ENCODE measurements around the gene ZSCAN2. TPM values are rescaled to one million over a fixed set of nuclear protein-coding genes. Genes with fewer than 3 reads are reported as not detected.

The ZSCAN2 gene
- total and polyA plus RNA-seq, 2 donors: 8.4 to 17.7 TPM

DNA sequence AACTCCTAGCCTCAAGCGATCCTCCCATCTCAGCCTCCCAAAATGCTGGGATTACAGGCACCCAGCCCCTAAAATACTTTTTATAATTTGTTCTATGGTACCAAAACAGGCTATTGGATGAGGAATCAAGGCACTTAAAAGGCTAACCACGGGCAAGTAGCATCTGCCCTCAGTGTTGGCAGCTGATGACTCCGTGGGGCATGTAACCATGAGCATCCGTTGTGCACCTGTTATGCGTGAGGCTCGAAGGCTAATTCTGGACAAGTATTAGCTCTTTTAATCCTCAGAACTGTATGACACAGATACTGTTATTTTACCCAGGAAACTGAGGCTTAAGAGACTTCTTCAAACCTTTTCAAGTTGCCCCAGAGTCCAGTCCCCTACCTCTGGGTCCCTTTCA lies 43.0 kb downstream of the ZSCAN2 start:
- H3K4me3 ChIP-seq (ENCODE audit: low read length in 2 of 2): no peak overlapping the region
- H3K27me3 ChIP-seq (ENCODE audit: control insufficient read depth in 2 of 2, insufficient read depth in 1 of 2, low read length in 1 of 2): no peaks in the 10 kb centered on the region
- no peaks in the 10 kb centered on the region for H3K4me1 ChIP-seq (ENCODE audit: control insufficient read depth in 2 of 2, insufficient read depth in 2 of 2, low read length in 2 of 2)
- H3K9me3 ChIP-seq (ENCODE audit: control insufficient read depth in 2 of 2, insufficient read depth in 1 of 2, low read length in 1 of 2): no peaks in the 10 kb centered on the region
- DNase-seq (ENCODE audit: low read depth in 6 of 9, low spot score in 9 of 9): no peak
- H3K27ac ChIP-seq (ENCODE audit: low read depth in 1 of 2, low read length in 1 of 2): no peak overlapping the region
- H3K36me3 ChIP-seq (ENCODE audit: control insufficient read depth in 2 of 2, insufficient read depth in 2 of 2, low read length in 1 of 2): peaks cover 88 to 89% of the 10 kb centered on the region in 2 donors
- WGBS: 96% methylated on average over 6 of the region's 6 CpGs

DNA sequence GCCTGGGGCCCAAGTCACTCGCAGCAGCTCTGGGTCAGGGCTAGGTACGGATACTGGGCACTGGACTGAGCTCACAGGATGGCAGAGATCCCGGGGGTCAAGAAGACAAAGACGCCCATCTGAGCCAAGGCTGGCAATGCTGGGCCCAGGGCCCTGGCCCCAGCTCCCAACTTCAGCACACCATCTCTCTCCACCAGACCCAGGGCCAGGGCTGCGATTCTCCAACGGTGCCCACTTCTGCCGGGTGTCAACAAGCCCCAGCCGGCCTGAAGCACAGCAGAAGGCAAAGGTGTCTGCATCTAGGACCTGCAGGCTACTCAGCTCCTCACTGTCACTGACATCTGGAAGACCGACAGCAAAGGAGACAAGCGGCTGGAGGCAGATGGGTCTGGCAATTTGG lies 44.7 kb downstream of the ZSCAN2 start:
- no peak for DNase-seq (ENCODE audit: low read depth in 6 of 9, low spot score in 9 of 9)
- H3K36me3 ChIP-seq (ENCODE audit: control insufficient read depth in 2 of 2, insufficient read depth in 2 of 2, low read length in 1 of 2): peaks cover 86 to 87% of the 10 kb centered on the region in 2 donors
- H3K9me3 ChIP-seq (ENCODE audit: control insufficient read depth in 2 of 2, insufficient read depth in 1 of 2, low read length in 1 of 2): no peaks in the 10 kb centered on the region
- no peaks in the 10 kb centered on the region for H3K27me3 ChIP-seq (ENCODE audit: control insufficient read depth in 2 of 2, insufficient read depth in 1 of 2, low read length in 1 of 2)
- no peak overlapping the region for H3K27ac ChIP-seq (ENCODE audit: low read depth in 1 of 2, low read length in 1 of 2)
- H3K4me1 ChIP-seq (ENCODE audit: control insufficient read depth in 2 of 2, insufficient read depth in 2 of 2, low read length in 2 of 2): no peaks in the 10 kb centered on the region
- WGBS: 99% methylated on average over 10 of the region's 10 CpGs
- no peak overlapping the region for H3K4me3 ChIP-seq (ENCODE audit: low read length in 2 of 2)

DNA sequence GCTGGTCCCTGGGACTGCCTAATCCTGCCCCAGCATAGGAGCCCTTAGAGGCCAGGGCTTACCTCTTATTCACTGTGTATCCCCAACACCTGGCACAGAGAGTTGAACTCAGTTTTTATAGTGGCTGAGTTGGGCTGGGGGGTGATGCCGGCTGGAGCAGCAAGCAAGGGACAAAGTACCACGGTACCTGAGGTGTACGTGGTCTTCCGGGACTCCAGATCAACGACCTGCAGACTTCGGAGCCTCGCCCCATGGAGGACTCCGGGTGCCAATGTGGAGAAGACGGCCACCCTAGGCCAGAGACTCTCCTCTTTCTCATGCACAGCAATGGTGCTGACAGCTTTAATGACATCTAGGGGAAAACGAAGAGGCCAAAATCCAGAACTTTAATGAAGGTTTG lies 45.2 kb downstream of the ZSCAN2 start:
- WGBS: 98% methylated on average over 10 of the region's 10 CpGs
- H3K36me3 ChIP-seq (ENCODE audit: control insufficient read depth in 2 of 2, insufficient read depth in 2 of 2, low read length in 1 of 2): peaks cover 84% of the 10 kb centered on the region in 2 donors

DNA sequence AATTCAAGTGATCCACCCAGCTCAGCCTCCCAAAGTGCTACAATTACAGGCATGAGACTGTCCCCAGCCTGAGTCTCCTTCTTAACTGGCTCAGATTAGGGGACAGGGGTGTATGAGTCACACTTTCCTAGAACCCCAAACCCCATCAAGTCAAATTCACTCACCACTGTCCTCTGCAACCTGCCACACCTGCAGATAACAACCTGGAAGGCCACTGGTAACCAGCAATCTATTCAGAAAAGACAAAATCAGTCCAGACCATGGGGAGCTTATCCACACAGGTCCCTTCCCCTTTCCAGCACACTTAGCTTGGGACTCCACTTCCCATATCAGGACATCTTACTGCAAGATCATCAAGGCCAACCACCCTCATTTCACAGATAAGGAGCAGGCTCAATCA lies 46.9 kb downstream of the ZSCAN2 start:
- Histone ChIP-seq H3K4me1 (ENCODE audit: control insufficient read depth in 2 of 2, insufficient read depth in 2 of 2, low read length in 2 of 2) (no peaks in the 10 kb centered on the region), H3K36me3 (ENCODE audit: control insufficient read depth in 2 of 2, insufficient read depth in 2 of 2, low read length in 1 of 2) (peaks cover 79 to 82% of the 10 kb centered on the region in 2 donors), H3K27me3 (ENCODE audit: control insufficient read depth in 2 of 2, insufficient read depth in 1 of 2, low read length in 1 of 2) (no peaks in the 10 kb centered on the region), H3K4me3 (ENCODE audit: low read length in 2 of 2) (no peak overlapping the region), H3K27ac (ENCODE audit: low read depth in 1 of 2, low read length in 1 of 2) (no peak overlapping the region), H3K9me3 (ENCODE audit: control insufficient read depth in 2 of 2, insufficient read depth in 1 of 2, low read length in 1 of 2) (no peaks in the 10 kb centered on the region)
- DNase-seq (ENCODE audit: low read depth in 6 of 9, low spot score in 9 of 9): no peak

More for the DNA sequence above, 45.2 kb downstream of the ZSCAN2 start:
- no peak overlapping the region for H3K27ac ChIP-seq (ENCODE audit: low read depth in 1 of 2, low read length in 1 of 2)
- H3K4me1 ChIP-seq (ENCODE audit: control insufficient read depth in 2 of 2, insufficient read depth in 2 of 2, low read length in 2 of 2): no peaks in the 10 kb centered on the region
- no peak for DNase-seq (ENCODE audit: low read depth in 6 of 9, low spot score in 9 of 9)
- no peaks in the 10 kb centered on the region for H3K9me3 ChIP-seq (ENCODE audit: control insufficient read depth in 2 of 2, insufficient read depth in 1 of 2, low read length in 1 of 2)
- H3K4me3 ChIP-seq (ENCODE audit: low read length in 2 of 2): no peak overlapping the region
- H3K27me3 ChIP-seq (ENCODE audit: control insufficient read depth in 2 of 2, insufficient read depth in 1 of 2, low read length in 1 of 2): no peaks in the 10 kb centered on the region

DNA sequence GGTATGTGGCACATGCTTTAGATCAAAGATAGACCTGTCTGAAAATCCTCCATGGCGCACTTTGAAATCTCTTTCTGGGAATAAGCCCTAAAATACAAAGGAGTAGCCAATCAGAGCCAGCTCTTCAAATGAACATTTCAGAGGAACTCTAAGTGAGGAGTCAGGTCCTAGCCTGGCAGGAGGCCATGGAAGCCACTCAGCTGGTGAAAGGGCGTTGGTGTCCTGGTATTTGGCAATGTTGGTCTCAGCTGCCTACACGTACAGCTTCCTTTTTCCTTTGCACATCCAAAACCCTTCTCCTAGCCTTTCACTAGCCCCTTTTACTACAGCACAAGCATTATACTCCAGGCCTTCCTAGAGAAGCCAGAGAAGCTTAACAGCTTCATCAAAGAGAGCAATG lies 47.7 kb downstream of the ZSCAN2 start:
- Histone ChIP-seq H3K9me3 (ENCODE audit: control insufficient read depth in 2 of 2, insufficient read depth in 1 of 2, low read length in 1 of 2) (no peaks in the 10 kb centered on the region), H3K4me1 (ENCODE audit: control insufficient read depth in 2 of 2, insufficient read depth in 2 of 2, low read length in 2 of 2) (peaks cover 3 to 6% of the 10 kb centered on the region in 2 donors), H3K36me3 (ENCODE audit: control insufficient read depth in 2 of 2, insufficient read depth in 2 of 2, low read length in 1 of 2) (peaks cover 72 to 74% of the 10 kb centered on the region in 2 donors)

GRCh38 chr15:84649706-84650105 lies 48.9 kb downstream of the ZSCAN2 start:
- Histone ChIP-seq H3K27ac (ENCODE audit: low read depth in 1 of 2, low read length in 1 of 2) (no peak overlapping the region), H3K36me3 (ENCODE audit: control insufficient read depth in 2 of 2, insufficient read depth in 2 of 2, low read length in 1 of 2) (peaks cover 61 to 65% of the 10 kb centered on the region in 2 donors), H3K4me1 (ENCODE audit: control insufficient read depth in 2 of 2, insufficient read depth in 2 of 2, low read length in 2 of 2) (peaks cover 5 to 11% of the 10 kb centered on the region in 2 donors), H3K27me3 (ENCODE audit: control insufficient read depth in 2 of 2, insufficient read depth in 1 of 2, low read length in 1 of 2) (no peaks in the 10 kb centered on the region), H3K4me3 (ENCODE audit: low read length in 2 of 2) (no peak overlapping the region), H3K9me3 (ENCODE audit: control insufficient read depth in 2 of 2, insufficient read depth in 1 of 2, low read length in 1 of 2) (no peaks in the 10 kb centered on the region)
- no peak for DNase-seq (ENCODE audit: low read depth in 6 of 9, low spot score in 9 of 9)
- WGBS: 97% methylated on average over 2 of the region's 2 CpGs

More for the DNA sequence above, 47.7 kb downstream of the ZSCAN2 start:
- Histone ChIP-seq H3K27ac (ENCODE audit: low read depth in 1 of 2, low read length in 1 of 2) (no peak overlapping the region), H3K4me3 (ENCODE audit: low read length in 2 of 2) (no peak overlapping the region), H3K27me3 (ENCODE audit: control insufficient read depth in 2 of 2, insufficient read depth in 1 of 2, low read length in 1 of 2) (no peaks in the 10 kb centered on the region)
- DNase-seq (ENCODE audit: low read depth in 6 of 9, low spot score in 9 of 9): no peak
- 96% methylated on average over 3 of the region's 3 CpGs for WGBS

DNA sequence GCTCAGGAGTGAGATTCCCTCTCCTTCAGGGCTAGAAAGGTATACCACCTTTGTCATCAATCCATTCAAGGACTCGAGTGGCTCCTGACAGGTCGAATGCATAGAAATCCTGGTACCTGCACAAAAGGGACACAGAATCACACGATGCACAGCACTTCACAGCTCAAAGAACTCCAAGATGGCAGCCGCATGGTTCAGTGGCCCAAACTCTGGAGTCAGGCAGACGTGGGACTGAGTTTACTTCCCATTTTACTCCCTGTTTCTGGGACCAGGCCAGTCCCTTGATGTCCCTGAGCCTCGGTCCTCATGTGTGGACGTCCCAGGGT lies 52.7 kb downstream of the ZSCAN2 start:
- H3K4me1 ChIP-seq (ENCODE audit: control insufficient read depth in 2 of 2, insufficient read depth in 2 of 2, low read length in 2 of 2): peaks cover 11 to 24% of the 10 kb centered on the region in 2 donors
- DNase-seq (ENCODE audit: low read depth in 6 of 9, low spot score in 9 of 9): no peak
- 25% methylated on average over 7 of the region's 7 CpGs for WGBS

GRCh38 chr15:84653910-84654688 lies 53.3 kb downstream of the ZSCAN2 start, which contains the start of gene WDR73:
Gene WDR73 (minus strand): TSS chr15:84654283. CDS start chr15:84654274, 9 bp downstream.
- Histone ChIP-seq H3K4me3 (ENCODE audit: low read length in 2 of 2) (peak within 1 kb of the TSS; percentile 64 to 94), H3K4me1 (ENCODE audit: control insufficient read depth in 2 of 2, insufficient read depth in 2 of 2, low read length in 2 of 2) (peaks cover 16 to 30% of the 10 kb centered on the region in 2 donors), H3K9me3 (ENCODE audit: control insufficient read depth in 2 of 2, insufficient read depth in 1 of 2, low read length in 1 of 2) (no peaks in the 10 kb centered on the region), H3K36me3 (ENCODE audit: control insufficient read depth in 2 of 2, insufficient read depth in 2 of 2, low read length in 1 of 2) (peaks cover 22 to 26% of the 10 kb centered on the region in 2 donors), H3K27me3 (ENCODE audit: control insufficient read depth in 2 of 2, insufficient read depth in 1 of 2, low read length in 1 of 2) (peaks cover 0 to 6% of the 10 kb centered on the region in 2 donors), H3K27ac (ENCODE audit: low read depth in 1 of 2, low read length in 1 of 2) (peak within 1 kb of the TSS; percentile 90 to 91)
- under 1% methylated on average over 49 of the region's 49 CpGs for WGBS
- peak; percentile 90 to 98 (median 96) for DNase-seq (ENCODE audit: low read depth in 6 of 9, low spot score in 9 of 9)

More for the DNA sequence above, 52.7 kb downstream of the ZSCAN2 start:
- Histone ChIP-seq H3K9me3 (ENCODE audit: control insufficient read depth in 2 of 2, insufficient read depth in 1 of 2, low read length in 1 of 2) (no peaks in the 10 kb centered on the region), H3K36me3 (ENCODE audit: control insufficient read depth in 2 of 2, insufficient read depth in 2 of 2, low read length in 1 of 2) (peaks cover 28 to 32% of the 10 kb centered on the region in 2 donors), H3K4me3 (ENCODE audit: low read length in 2 of 2) (peak overlapping the region; percentile 64 to 94), H3K27me3 (ENCODE audit: control insufficient read depth in 2 of 2, insufficient read depth in 1 of 2, low read length in 1 of 2) (peaks cover 0 to 6% of the 10 kb centered on the region in 2 donors), H3K27ac (ENCODE audit: low read depth in 1 of 2, low read length in 1 of 2) (peak overlapping the region; percentile 43 to 90)

DNA sequence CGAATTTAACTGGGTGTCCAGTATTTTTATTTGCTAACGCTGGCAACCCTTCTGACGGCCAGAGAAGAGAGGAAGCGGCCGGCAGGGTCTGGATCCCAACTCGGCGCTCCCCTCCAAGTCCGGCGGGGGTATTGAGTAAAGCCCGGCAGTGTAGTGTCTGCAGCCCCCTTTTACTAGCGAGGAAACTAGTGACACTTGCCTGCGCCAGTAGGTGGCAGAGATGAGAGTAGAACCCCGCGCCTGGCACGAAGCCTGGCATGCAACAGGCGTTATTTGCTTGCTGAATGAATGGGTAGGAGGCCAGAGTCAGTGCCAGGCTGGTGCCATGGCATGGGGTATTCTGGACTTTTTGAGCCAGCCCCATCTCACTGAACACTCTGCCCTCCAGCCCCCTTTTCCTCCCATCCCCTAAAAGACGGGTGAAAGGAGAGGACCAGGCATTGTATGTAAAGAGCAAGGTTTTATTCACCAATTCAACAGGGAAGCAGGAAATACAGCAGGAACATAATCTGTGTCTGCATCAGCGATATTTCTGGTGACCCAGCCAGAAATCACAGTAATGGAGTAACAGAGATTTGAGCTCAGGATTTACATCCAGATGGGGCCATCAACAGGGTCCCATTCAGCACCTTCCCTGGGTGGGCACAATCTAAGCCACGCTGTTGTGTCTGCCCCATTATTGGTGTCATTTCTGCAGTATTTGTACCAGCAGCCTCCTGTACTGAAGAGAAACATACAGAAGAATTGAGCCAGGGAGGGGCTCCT lies 54.1 kb downstream of the ZSCAN2 start:
- no peaks in the 10 kb centered on the region for H3K9me3 ChIP-seq (ENCODE audit: control insufficient read depth in 2 of 2, insufficient read depth in 1 of 2, low read length in 1 of 2)

More for the DNA sequence above, 54.1 kb downstream of the ZSCAN2 start:
- DNase-seq (ENCODE audit: low read depth in 6 of 9, low spot score in 9 of 9): peak; percentile 69 to 93 (median 78)
- peak overlapping the region; percentile 64 to 94 for H3K4me3 ChIP-seq (ENCODE audit: low read length in 2 of 2)
- H3K27ac ChIP-seq (ENCODE audit: low read depth in 1 of 2, low read length in 1 of 2): peak overlapping the region; percentile 80 to 90
- H3K36me3 ChIP-seq (ENCODE audit: control insufficient read depth in 2 of 2, insufficient read depth in 2 of 2, low read length in 1 of 2): peaks cover 16 to 21% of the 10 kb centered on the region in 2 donors
- peaks cover 16 to 31% of the 10 kb centered on the region in 2 donors for H3K4me1 ChIP-seq (ENCODE audit: control insufficient read depth in 2 of 2, insufficient read depth in 2 of 2, low read length in 2 of 2)
- peaks cover 0 to 6% of the 10 kb centered on the region in 2 donors for H3K27me3 ChIP-seq (ENCODE audit: control insufficient read depth in 2 of 2, insufficient read depth in 1 of 2, low read length in 1 of 2)
- 9% methylated on average over 19 of the region's 19 CpGs for WGBS

Measured in thymus (tissue), 11 donors.